HCT116 (cell line): ENCODE measurements around the gene KREMEN2. TPM values are rescaled to one million over a fixed set of nuclear protein-coding genes. Genes with fewer than 3 reads are reported as not detected.

ENCODE experiments used
- ATAC-seq: fragments of 200-7000 bp; cut with Tn5 transposase; 2 replicates; pipeline ENCODE4 v1.9.1; 2020; ENCODE audit warnings: mild to moderate bottlenecking, moderate library complexity
- BruUV-seq: library from RNA; stranded (reverse); fragments of 400-500 nt; replicated peaks from 2 replicates; lab custom pipeline; 2021; lab: Mats Ljungman, UMichigan
- CTCF ChIA-PET: fragments of 300-600 bp; sonication (Branson Sonifier 250); formaldehyde crosslinking; loops from one replicate; lab custom pipeline; 2021; ENCODE audit warnings: antibody characterized with exemption; lab: Charles Lee
- POLR2A ChIA-PET: fragments of 300-600, 350-600 bp; sonication (Branson Sonifier 250); formaldehyde crosslinking; loops from one replicate; lab custom pipeline; 2021; ENCODE audit warnings: antibody characterized with exemption; lab: Charles Lee
- RAD21 ChIA-PET, 2 experiments: fragments of 300-600 bp; sonication (Branson Sonifier 250); formaldehyde crosslinking; loops; one replicate each; lab custom pipeline; 2023; ENCODE audit warnings: low total read pairs in 2 of 2; ENCODE audit not compliant: uncharacterized antibody in 2 of 2, unreplicated experiment in 2 of 2, low non-redundant PET in 1 of 2; lab: Charles Lee
- DNase-seq: peaks from one replicate; pipeline ENCODE4 v3.0.0-alpha.2; 2010; ENCODE audit warnings: low read depth, low spot score
- H2AFZ ChIP-seq: fragments of 200-600 bp; shearing (Covaris generic), sonication (generic); 2 replicates; pipeline ENCODE4 v1.6.1; 2017; ENCODE audit warnings: low read depth, mixed run types, mixed read lengths, antibody characterized with exemption, low read length; ENCODE audit not compliant: poor library complexity, severe bottlenecking
- H3K27ac ChIP-seq: 2 replicates; pipeline ENCODE4 v1.5.1; 2012; ENCODE audit warnings: low read depth, low read length
- H3K27me3 ChIP-seq: fragments of 200-600 bp; sonication (generic); 2 replicates; pipeline ENCODE4 v1.6.1; 2016; ENCODE audit warnings: mixed run types, low read length, mixed read lengths; ENCODE audit not compliant: insufficient read depth
- H3K36me3 ChIP-seq, 2 experiments: fragments of 200-500 bp in 1 of 2; fragments of 200-600 bp in 1 of 2; sonication (Bioruptor generic) in 1 of 2; sonication (generic) in 1 of 2; 2 replicates each; pipeline versions ENCODE4 v1.5.1 to v1.6.1; 2014 to 2016; ENCODE audit warnings: low read length in 2 of 2, inconsistent platforms in 1 of 2, mixed read lengths in 1 of 2, mixed run types in 1 of 2; ENCODE audit not compliant: insufficient read depth in 2 of 2, control insufficient read depth in 1 of 2
- H3K4me1 ChIP-seq, 2 experiments: fragments of 200-600 bp in 1 of 2; sonication (generic) in 1 of 2; 2 replicates each; pipeline versions ENCODE4 v1.5.1 to v1.6.1; 2012 to 2017; ENCODE audit warnings: low read length in 2 of 2, inconsistent platforms in 1 of 2, mild to moderate bottlenecking in 1 of 2, mixed read lengths in 1 of 2, mixed run types in 1 of 2, moderate library complexity in 1 of 2; ENCODE audit not compliant: insufficient read depth in 2 of 2, control insufficient read depth in 1 of 2
- H3K4me2 ChIP-seq: fragments of 200-600 bp; sonication (generic); 2 replicates; pipeline ENCODE4 v1.6.1; 2017; ENCODE audit warnings: mixed run types, low read length, mixed read lengths
- H3K4me3 ChIP-seq, 2 experiments: fragments of 200-600 bp in 1 of 2; sonication (generic) in 1 of 2; replicated peaks in 1 of 2; 2 replicates each; pipeline ENCODE4 v1.5.1; 2011 to 2016; ENCODE audit warnings: low read length in 2 of 2, control low read depth in 1 of 2, low read depth in 1 of 2, mild to moderate bottlenecking in 1 of 2, mixed read lengths in 1 of 2, mixed run types in 1 of 2
- H3K79me2 ChIP-seq: fragments of 200-600 bp; sonication (generic); 2 replicates; pipeline ENCODE4 v1.6.1; 2017; ENCODE audit warnings: mild to moderate bottlenecking, mixed run types, low read length, moderate library complexity, mixed read lengths; ENCODE audit not compliant: insufficient read depth
- H3K9ac ChIP-seq: fragments of 200-600 bp; sonication (generic); 2 replicates; pipeline ENCODE4 v1.6.1; 2016; ENCODE audit warnings: low read length, mixed read lengths
- H3K9me2 ChIP-seq: fragments of 200-600 bp; sonication (generic), shearing (Covaris generic); 2 replicates; pipeline ENCODE4 v1.6.1; 2017; ENCODE audit warnings: mixed run types, mild to moderate bottlenecking, moderate library complexity; ENCODE audit not compliant: insufficient read depth
- H3K9me3 ChIP-seq, 2 experiments: fragments of 200-500 bp in 1 of 2; fragments of 200-600 bp in 1 of 2; sonication (Bioruptor generic) in 1 of 2; sonication (generic) in 1 of 2; 2 replicates each; pipeline ENCODE4 v1.6.1; 2014 to 2017; ENCODE audit warnings: low read length in 2 of 2, mixed read lengths in 2 of 2, inconsistent platforms in 1 of 2, low read depth in 1 of 2, mild to moderate bottlenecking in 1 of 2, mixed run types in 1 of 2, moderate library complexity in 1 of 2; ENCODE audit not compliant: control insufficient read depth in 1 of 2, insufficient read depth in 1 of 2
- H4K20me1 ChIP-seq: fragments of 200-600 bp; sonication (generic), shearing (Covaris generic); 2 replicates; pipeline ENCODE4 v1.6.1; 2017; ENCODE audit warnings: mixed run types, mild to moderate bottlenecking, moderate library complexity; ENCODE audit not compliant: insufficient read depth
- CBX3 ChIP-seq: IDR thresholded peaks from 2 replicates; pipeline ENCODE4 v1.6.1; 2012; ENCODE audit warnings: low read depth
- CEBPB ChIP-seq: IDR thresholded peaks from 2 replicates; pipeline ENCODE4 v1.6.1; 2012; ENCODE audit warnings: low read depth
- EZH2phosphoT487 ChIP-seq: fragments of 200-600 bp; IDR thresholded peaks from 2 replicates; pipeline ENCODE4 v1.6.1; 2018; ENCODE audit warnings: antibody characterized with exemption, borderline replicate concordance
- FOSL1 ChIP-seq: IDR thresholded peaks from 2 replicates; pipeline ENCODE4 v1.6.1; 2012; ENCODE audit warnings: low read depth
- POLR2A ChIP-seq: IDR thresholded peaks from 2 replicates; pipeline ENCODE4 v1.7.0; 2011; ENCODE audit warnings: borderline replicate concordance; ENCODE audit not compliant: insufficient read depth, insufficient read length; ENCODE audit errors: extremely low read depth
- RAD21 ChIP-seq: IDR thresholded peaks from 2 replicates; pipeline ENCODE4 v1.6.1; 2012; ENCODE audit warnings: low read depth, mild to moderate bottlenecking
- SIN3A ChIP-seq: IDR thresholded peaks from 2 replicates; pipeline ENCODE4 v1.6.1; 2012; ENCODE audit warnings: low read depth
- SRF ChIP-seq: IDR thresholded peaks from 2 replicates; pipeline ENCODE4 v1.6.1; 2012; ENCODE audit warnings: low read depth
- intact Hi-C: fragments of 100-400 bp; cut with micrococcal nuclease; formaldehyde crosslinking; loops from 2 replicates; pipeline ENCODE4 v1.10.0; 2022
- total RNA-seq: library from RNA; stranded (reverse); gene quantifications from one replicate; pipeline ENCODE4 v1.2.1, GENCODE V29; 2021; ENCODE audit not compliant: unreplicated experiment
- TF ChIP-seq, protein P1 (sequence below): IDR thresholded peaks from 2 replicates; pipeline ENCODE4 v1.6.1; 2012
- TF ChIP-seq, protein P2 (sequence below): IDR thresholded peaks from 2 replicates; pipeline ENCODE4 v1.6.1; 2012; ENCODE audit warnings: low read depth

The KREMEN2 gene
- total RNA-seq, 1 experiment from 2014 or later, result 14.1 TPM

DNA sequence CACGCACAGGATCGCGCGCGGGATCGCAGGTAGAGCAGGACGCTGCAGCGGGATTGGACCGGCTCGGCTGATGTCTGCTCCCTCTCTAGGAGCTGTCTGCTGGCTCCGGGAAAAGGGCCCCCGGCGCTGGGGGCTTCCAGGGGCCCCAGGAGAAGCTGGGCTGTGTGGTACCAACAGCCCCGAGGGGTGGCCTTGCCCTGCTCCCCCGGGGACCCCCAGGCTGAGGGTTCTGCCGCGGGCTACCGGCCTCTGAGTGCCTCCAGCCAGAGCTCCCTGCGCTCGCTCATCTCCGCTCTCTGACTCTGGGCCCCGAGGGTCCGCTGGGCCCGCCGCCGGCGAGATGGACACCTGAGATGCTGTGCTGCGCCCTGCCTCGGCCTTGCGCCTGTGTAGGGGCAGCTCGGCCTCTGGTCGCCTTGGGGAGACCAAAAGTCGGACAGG, 3.7 kb downstream of the KREMEN2 start:
- TF ChIP-seq, protein P1, sequence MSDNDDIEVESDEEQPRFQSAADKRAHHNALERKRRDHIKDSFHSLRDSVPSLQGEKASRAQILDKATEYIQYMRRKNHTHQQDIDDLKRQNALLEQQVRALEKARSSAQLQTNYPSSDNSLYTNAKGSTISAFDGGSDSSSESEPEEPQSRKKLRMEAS, result no peak
- no peak for TF ChIP-seq POLR2A
- no peak for TF ChIP-seq CBX3
- no peak for TF ChIP-seq FOSL1
- TF ChIP-seq, protein P2, sequence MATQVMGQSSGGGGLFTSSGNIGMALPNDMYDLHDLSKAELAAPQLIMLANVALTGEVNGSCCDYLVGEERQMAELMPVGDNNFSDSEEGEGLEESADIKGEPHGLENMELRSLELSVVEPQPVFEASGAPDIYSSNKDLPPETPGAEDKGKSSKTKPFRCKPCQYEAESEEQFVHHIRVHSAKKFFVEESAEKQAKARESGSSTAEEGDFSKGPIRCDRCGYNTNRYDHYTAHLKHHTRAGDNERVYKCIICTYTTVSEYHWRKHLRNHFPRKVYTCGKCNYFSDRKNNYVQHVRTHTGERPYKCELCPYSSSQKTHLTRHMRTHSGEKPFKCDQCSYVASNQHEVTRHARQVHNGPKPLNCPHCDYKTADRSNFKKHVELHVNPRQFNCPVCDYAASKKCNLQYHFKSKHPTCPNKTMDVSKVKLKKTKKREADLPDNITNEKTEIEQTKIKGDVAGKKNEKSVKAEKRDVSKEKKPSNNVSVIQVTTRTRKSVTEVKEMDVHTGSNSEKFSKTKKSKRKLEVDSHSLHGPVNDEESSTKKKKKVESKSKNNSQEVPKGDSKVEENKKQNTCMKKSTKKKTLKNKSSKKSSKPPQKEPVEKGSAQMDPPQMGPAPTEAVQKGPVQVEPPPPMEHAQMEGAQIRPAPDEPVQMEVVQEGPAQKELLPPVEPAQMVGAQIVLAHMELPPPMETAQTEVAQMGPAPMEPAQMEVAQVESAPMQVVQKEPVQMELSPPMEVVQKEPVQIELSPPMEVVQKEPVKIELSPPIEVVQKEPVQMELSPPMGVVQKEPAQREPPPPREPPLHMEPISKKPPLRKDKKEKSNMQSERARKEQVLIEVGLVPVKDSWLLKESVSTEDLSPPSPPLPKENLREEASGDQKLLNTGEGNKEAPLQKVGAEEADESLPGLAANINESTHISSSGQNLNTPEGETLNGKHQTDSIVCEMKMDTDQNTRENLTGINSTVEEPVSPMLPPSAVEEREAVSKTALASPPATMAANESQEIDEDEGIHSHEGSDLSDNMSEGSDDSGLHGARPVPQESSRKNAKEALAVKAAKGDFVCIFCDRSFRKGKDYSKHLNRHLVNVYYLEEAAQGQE, result no peak
- no peak for TF ChIP-seq EZH2phosphoT487
- no peak for TF ChIP-seq SRF
- no peak for TF ChIP-seq CEBPB
- TF ChIP-seq SIN3A, result no peak
- no peak for TF ChIP-seq RAD21
- H3K4me3 ChIP-seq, result peak overlapping the region in 1 of 2 experiments; percentile 66; a peak in 3 of 4 replicates
- CTCF ChIA-PET, result no interaction called here
- peaks cover 25% of the 10 kb centered on the region for H3K79me2 ChIP-seq
- H3K4me2 ChIP-seq, result peak overlapping the region; percentile 89
- peaks cover 19 to 67% of the 10 kb centered on the region in 2 experiments for H3K4me1 ChIP-seq
- DNase-seq, result no peak
- ATAC-seq, result no peak
- no peaks in the 10 kb centered on the region for H3K27me3 ChIP-seq
- no TSS peak for BruUV-seq
- peaks cover 4% of the 10 kb centered on the region; the same call in 1 of the 2 replicates for H4K20me1 ChIP-seq
- no peaks in the 10 kb centered on the region for H3K9me3 ChIP-seq
- intact Hi-C loops, result no loop called here
- H2AFZ ChIP-seq, result no peak overlapping the region
- POLR2A ChIA-PET, result interaction anchor here (1.1 kb wide), 1 partner anchor 15 kb away, joined by 3 read pairs; no protein-coding TSS in a partner anchor
- H3K9ac ChIP-seq, result peak overlapping the region; percentile 91
- H3K27ac ChIP-seq, result peak overlapping the region; percentile 95
- RAD21 ChIA-PET, result no interaction called here
- no peaks in the 10 kb centered on the region; a peak in 1 of 4 replicates for H3K36me3 ChIP-seq
- no peaks in the 10 kb centered on the region for H3K9me2 ChIP-seq
